Left lung (tissue), 10 donors: Measurements from ENCODE around the gene ST6GALNAC3. TPM values are rescaled to one million over a fixed set of nuclear protein-coding genes. Genes with fewer than 3 reads are reported as not detected.

ENCODE experiments used
- ATAC-seq: fragments of 200-7000 bp; cut with Tn5 transposase; one replicate; pipeline ENCODE4 v1.9.1; 2020; ENCODE audit warnings: moderate library complexity
- DNase-seq, 4 donors: peaks; one replicate each; pipeline ENCODE4 v3.0.0-alpha.2; 2013 to 2020
- H3K27ac ChIP-seq, 2 donors: fragments of 200-600 bp; sonication (generic) in 1 of 2; one replicate each; pipeline versions ENCODE4 v1.5.0 to v1.8.0; 2020 to 2021
- H3K27me3 ChIP-seq, 2 donors: fragments of 200-600 bp; sonication (generic) in 1 of 2; one replicate each; pipeline versions ENCODE4 v1.5.0 to v1.8.0; 2020 to 2021
- H3K36me3 ChIP-seq, 2 donors: fragments of 200-600 bp; sonication (generic) in 1 of 2; one replicate each; pipeline versions ENCODE4 v1.5.0 to v1.8.0; 2020 to 2021
- H3K4me1 ChIP-seq, 2 donors: fragments of 200-600 bp; one replicate each; pipeline ENCODE4 v1.8.0; 2021
- H3K4me3 ChIP-seq, 2 donors: fragments of 200-600 bp; sonication (generic) in 1 of 2; one replicate each; pipeline versions ENCODE4 v1.5.0 to v1.8.0; 2020 to 2021; ENCODE audit warnings: mild to moderate bottlenecking in 1 of 2
- H3K9me3 ChIP-seq, 2 donors: fragments of 200-600 bp; sonication (generic) in 1 of 2; one replicate each; pipeline versions ENCODE4 v1.5.0 to v1.8.0; 2020 to 2021
- CTCF ChIP-seq, 2 donors: fragments of 200-600 bp; sonication (generic) in 1 of 2; IDR thresholded peaks; one replicate each; pipeline versions ENCODE4 v1.5.0 to v1.8.0; 2021; ENCODE audit warnings: antibody characterized with exemption in 2 of 2
- intact Hi-C, 2 donors: fragments of 100-400 bp; cut with DNase I; formaldehyde crosslinking; loops; one replicate each; pipeline versions ENCODE4 v1.11.2 to v1.14.2; 2022
- polyA plus RNA-seq, 6 donors: library from polyadenylated mRNA; unstranded; fragments of 120-200 nt; gene quantifications; one replicate each; pipeline ENCODE4 v1.2.1, GENCODE V29; 2013; ENCODE audit not compliant: insufficient read length in 6 of 6
- total RNA-seq, 2 donors: library from RNA; stranded (reverse); fragmentation: NEBNext Ultra II Directional; extraction: Animal tissue kit (Norgen Biotek cat#: 25700); gene quantifications; one replicate each; pipeline ENCODE4 v1.2.1, GENCODE V29; 2021
- donor health status: DM: no; HTN: yes; CAD: no.
- donor health status: DM: no; HTN: no; CAD: no.

ST6GALNAC3 gene
- total and polyA plus RNA-seq, 8 donors = 3.4 to 37.7 (median 30.1) TPM

DNA sequence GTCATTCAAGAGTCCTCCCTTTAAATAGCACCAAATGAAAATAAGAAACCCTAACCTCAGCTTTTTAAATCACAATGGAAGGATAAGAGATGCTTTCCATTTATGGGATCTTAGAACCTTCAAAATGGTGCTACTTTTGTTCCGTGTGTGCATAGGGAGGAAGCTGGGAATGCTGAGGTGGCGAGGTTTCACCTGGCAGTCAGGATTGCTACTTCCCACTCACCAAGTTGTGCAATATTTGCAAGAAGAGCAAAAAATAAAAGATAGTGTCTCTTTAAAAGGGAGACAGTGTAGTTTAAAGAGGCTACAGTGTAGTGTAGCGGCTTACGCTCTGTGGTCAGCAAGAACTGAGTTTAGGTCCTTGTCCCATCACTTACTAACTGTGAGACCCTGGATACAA is 400.4 kb downstream of the ST6GALNAC3 start:
- no peaks in the 10 kb centered on the region for H3K4me1 ChIP-seq
- DNase-seq (no peak), ATAC-seq (no peak)
- no peak for TF ChIP-seq CTCF (IDR thresholded peaks at IDR 0.05)
- H3K27me3 ChIP-seq = no peaks in the 10 kb centered on the region
- H3K9me3 ChIP-seq = peaks cover 0 to 3% of the 10 kb centered on the region in 2 donors
- no peak overlapping the region for H3K4me3 ChIP-seq
- no peak overlapping the region for H3K27ac ChIP-seq
- intact Hi-C loops = no loop called here
- H3K36me3 ChIP-seq = no peaks in the 10 kb centered on the region

GRCh38 chr1:76477156-76477555 is 402.6 kb downstream of the ST6GALNAC3 start:
- TF ChIP-seq CTCF (IDR thresholded peaks at IDR 0.05) = no peak
- Histone ChIP-seq H3K27ac (no peak overlapping the region), H3K4me1 (no peaks in the 10 kb centered on the region), H3K27me3 (no peaks in the 10 kb centered on the region), H3K9me3 (peaks cover 0 to 3% of the 10 kb centered on the region in 2 donors), H3K36me3 (no peaks in the 10 kb centered on the region), H3K4me3 (no peak overlapping the region)
- intact Hi-C loops = no loop called here
- ATAC-seq = no peak
- DNase-seq = no peak

DNA sequence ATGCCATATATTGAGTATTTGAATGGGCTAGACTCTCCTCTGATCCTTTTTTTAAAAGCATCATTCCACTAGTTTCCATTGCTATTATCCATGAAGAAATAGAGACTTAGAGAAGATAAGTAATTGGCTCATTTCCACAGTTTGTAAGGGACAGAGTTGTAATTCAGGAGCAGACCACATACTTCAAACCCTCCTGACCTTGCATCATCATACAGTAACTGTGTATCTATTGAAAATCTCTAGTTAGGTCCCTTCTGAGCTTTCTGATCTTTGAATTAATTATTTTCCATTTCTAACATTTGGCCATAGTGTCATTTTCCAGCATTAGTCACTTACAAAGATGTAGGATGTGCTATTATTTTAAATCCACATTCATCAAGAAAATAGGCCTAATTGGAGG is 406.3 kb downstream of the ST6GALNAC3 start:
- ATAC-seq (no peak), DNase-seq (no peak)
- Histone ChIP-seq H3K4me1 (no peaks in the 10 kb centered on the region), H3K27ac (no peak overlapping the region), H3K27me3 (no peaks in the 10 kb centered on the region), H3K9me3 (no peaks in the 10 kb centered on the region), H3K4me3 (no peak overlapping the region), H3K36me3 (no peaks in the 10 kb centered on the region)
- TF ChIP-seq CTCF (IDR thresholded peaks at IDR 0.05) = no peak
- intact Hi-C loops = no loop called here

- Histone ChIP-seq H3K4me1 (no peaks in the 10 kb centered on the region), H3K36me3 (no peaks in the 10 kb centered on the region), H3K27ac (no peak overlapping the region), H3K27me3 (no peaks in the 10 kb centered on the region), H3K4me3 (no peak overlapping the region), H3K9me3 (no peaks in the 10 kb centered on the region)
- intact Hi-C loops = no loop called here
- ATAC-seq = no peak
- DNase-seq = no peak
- no peak for TF ChIP-seq CTCF (IDR thresholded peaks at IDR 0.05)
Observed at GRCh38 chr1:76481672-76482071, 407.1 kb downstream of the ST6GALNAC3 start.

DNA sequence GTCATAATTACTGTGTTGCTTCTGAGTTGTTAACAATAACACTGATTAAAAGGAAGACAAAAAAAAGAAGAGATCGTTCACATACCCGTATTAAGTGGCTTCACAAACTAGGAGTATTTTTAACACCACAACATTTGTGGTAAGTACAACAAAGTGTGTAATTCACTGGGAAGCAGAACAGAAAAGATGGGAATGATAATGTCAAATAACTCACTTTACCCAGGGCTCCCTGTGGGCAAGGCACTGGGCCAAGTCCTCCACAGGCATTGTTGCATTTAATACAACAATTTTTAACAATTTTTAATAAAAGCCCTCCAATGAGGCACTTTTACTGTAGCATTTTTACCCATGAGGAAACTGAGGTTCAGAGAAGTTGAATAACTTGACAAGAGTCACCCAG is 407.7 kb downstream of the ST6GALNAC3 start:
- intact Hi-C loops = no loop called here
- TF ChIP-seq CTCF (IDR thresholded peaks at IDR 0.05) = no peak

More for the DNA sequence above, 407.7 kb downstream of the ST6GALNAC3 start:
- no peak for ATAC-seq
- H3K9me3 ChIP-seq = no peaks in the 10 kb centered on the region
- H3K27ac ChIP-seq = no peak overlapping the region
- H3K27me3 ChIP-seq = no peaks in the 10 kb centered on the region
- no peaks in the 10 kb centered on the region for H3K36me3 ChIP-seq
- H3K4me1 ChIP-seq = no peaks in the 10 kb centered on the region
- DNase-seq = no peak
- no peak overlapping the region for H3K4me3 ChIP-seq
